Skeletal muscle tissue (tissue), 4 donors: ENCODE measurements around the gene SCEL. TPM values are rescaled to one million over a fixed set of nuclear protein-coding genes. Genes with fewer than 3 reads are reported as not detected.

ENCODE experiments used
- H3K27ac ChIP-seq: one replicate; pipeline ENCODE4 v1.7.0; 2013; ENCODE audit warnings: mild to moderate bottlenecking, low read depth, low read length, inconsistent platforms
- H3K27me3 ChIP-seq, 3 donors: one replicate each; pipeline ENCODE4 v1.7.0; 2013; ENCODE audit warnings: low read length in 3 of 3; ENCODE audit not compliant: control insufficient read depth in 3 of 3, insufficient read depth in 3 of 3
- H3K36me3 ChIP-seq, 3 donors: one replicate each; pipeline ENCODE4 v1.7.0; 2013; ENCODE audit warnings: low read length in 3 of 3; ENCODE audit not compliant: control insufficient read depth in 3 of 3, insufficient read depth in 3 of 3
- H3K4me1 ChIP-seq, 3 donors: one replicate each; pipeline ENCODE4 v1.7.0; 2013; ENCODE audit warnings: low read length in 3 of 3, mild to moderate bottlenecking in 3 of 3; ENCODE audit not compliant: control insufficient read depth in 3 of 3, insufficient read depth in 3 of 3
- H3K4me3 ChIP-seq, 3 donors: one replicate each; pipeline ENCODE4 v1.7.0; 2013; ENCODE audit warnings: low read length in 3 of 3
- H3K9ac ChIP-seq, 3 donors: one replicate each; pipeline ENCODE4 v1.7.0; 2013; ENCODE audit warnings: low read length in 3 of 3, mild to moderate bottlenecking in 3 of 3, moderate library complexity in 2 of 3, low read depth in 1 of 3
- H3K9me3 ChIP-seq, 3 donors: one replicate each; pipeline ENCODE4 v1.7.0; 2013; ENCODE audit warnings: low read length in 3 of 3; ENCODE audit not compliant: control insufficient read depth in 3 of 3
- total RNA-seq: library from RNA; depleted of rRNA; stranded (reverse); fragments of >200 nt; gene quantifications from one replicate; pipeline ENCODE4 v1.2.3, GENCODE V29; 2014
- donor health status: Osteomylitis.

The SCEL gene
- total RNA-seq, 1 donor from 2014 or later = not detected

DNA sequence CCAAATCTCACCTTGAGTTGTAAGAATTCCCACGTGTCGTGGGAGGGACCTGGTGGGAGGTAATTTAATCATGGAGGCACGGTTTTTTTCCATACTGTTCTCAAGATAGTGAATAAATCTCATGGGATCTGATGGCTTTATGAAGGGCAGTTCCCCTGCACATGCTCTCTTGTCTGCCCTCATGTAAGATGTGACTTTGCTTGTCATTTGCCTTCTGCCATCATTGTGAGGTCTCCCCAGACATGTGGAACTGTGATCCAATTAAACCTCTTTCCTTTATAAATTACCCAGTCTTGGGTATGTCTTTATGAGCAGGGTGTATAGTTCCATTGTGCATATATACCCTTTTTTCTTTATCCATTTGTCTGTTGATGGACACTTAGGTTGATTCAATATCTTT, 13.1 kb downstream of the SCEL start:
- no peaks in the 10 kb centered on the region for H3K36me3 ChIP-seq
- no peaks in the 10 kb centered on the region for H3K27me3 ChIP-seq
- H3K4me1 ChIP-seq = peaks cover 0 to 5% (median 0%) of the 10 kb centered on the region in 3 donors
- no peak overlapping the region for H3K27ac ChIP-seq
- H3K4me3 ChIP-seq = no peak overlapping the region
- no peak overlapping the region for H3K9ac ChIP-seq
- no peaks in the 10 kb centered on the region for H3K9me3 ChIP-seq

DNA sequence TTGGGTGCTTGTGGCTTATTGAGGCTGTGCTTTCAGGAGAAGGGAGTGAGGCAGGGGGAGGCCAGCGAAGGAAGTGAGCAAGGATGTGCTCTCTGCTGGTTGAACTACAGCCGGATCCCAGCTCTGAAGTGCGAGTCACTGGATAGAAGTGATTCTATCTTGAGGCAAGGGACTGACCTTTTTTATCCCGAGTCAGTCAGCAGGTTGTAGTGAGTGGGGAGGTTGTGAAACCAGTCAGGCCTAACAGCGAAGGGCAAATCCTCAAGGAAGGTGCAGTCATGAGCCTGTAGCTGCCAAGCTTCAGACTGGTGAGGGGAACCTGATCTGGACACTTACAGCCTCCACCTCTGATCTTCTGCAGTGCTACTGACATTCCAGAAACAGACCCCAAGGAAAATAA, 18.6 kb downstream of the SCEL start:
- Histone ChIP-seq H3K4me1 (no peaks in the 10 kb centered on the region), H3K36me3 (no peaks in the 10 kb centered on the region), H3K27me3 (no peaks in the 10 kb centered on the region), H3K4me3 (no peak overlapping the region), H3K9ac (no peak overlapping the region), H3K27ac (no peak overlapping the region), H3K9me3 (no peaks in the 10 kb centered on the region)

GRCh38 chr13:77555246-77555645, 19.7 kb downstream of the SCEL start:
- no peak overlapping the region for H3K4me3 ChIP-seq
- no peaks in the 10 kb centered on the region for H3K27me3 ChIP-seq
- H3K27ac ChIP-seq = no peak overlapping the region
- H3K9ac ChIP-seq = no peak overlapping the region
- no peaks in the 10 kb centered on the region for H3K4me1 ChIP-seq
- H3K9me3 ChIP-seq = no peaks in the 10 kb centered on the region
- H3K36me3 ChIP-seq = no peaks in the 10 kb centered on the region

- no peaks in the 10 kb centered on the region for H3K36me3 ChIP-seq
- no peaks in the 10 kb centered on the region for H3K9me3 ChIP-seq
- no peaks in the 10 kb centered on the region for H3K4me1 ChIP-seq
- H3K27ac ChIP-seq = no peak overlapping the region
- no peaks in the 10 kb centered on the region for H3K27me3 ChIP-seq
- H3K9ac ChIP-seq = no peak overlapping the region
- H3K4me3 ChIP-seq = no peak overlapping the region
Measured at GRCh38 chr13:77558016-77558415, 22.5 kb downstream of the SCEL start.

GRCh38 chr13:77563111-77563510, 27.6 kb downstream of the SCEL start:
- H3K4me3 ChIP-seq = no peak overlapping the region
- no peaks in the 10 kb centered on the region for H3K36me3 ChIP-seq
- H3K9me3 ChIP-seq = no peaks in the 10 kb centered on the region
- H3K27ac ChIP-seq = no peak overlapping the region
- no peaks in the 10 kb centered on the region for H3K27me3 ChIP-seq
- H3K4me1 ChIP-seq = no peaks in the 10 kb centered on the region
- H3K9ac ChIP-seq = no peak overlapping the region

DNA sequence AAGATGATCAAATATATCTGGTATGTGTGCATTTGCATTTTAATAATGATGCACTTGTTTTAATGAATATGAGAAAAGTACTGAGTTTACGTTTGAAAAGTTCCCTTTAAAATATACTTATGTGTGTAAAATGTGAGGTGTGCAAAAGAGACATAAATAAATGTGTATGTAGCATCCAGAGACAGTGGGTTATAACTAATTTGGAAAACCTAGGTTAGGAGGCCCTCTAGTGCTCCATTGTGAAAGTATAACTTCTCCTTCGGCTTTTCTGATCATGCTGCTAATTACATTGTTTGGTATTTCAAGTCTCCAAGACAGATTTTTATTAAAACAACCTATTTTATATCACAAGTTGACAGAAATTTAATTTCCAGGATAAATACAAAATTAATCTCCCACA, 30.1 kb downstream of the SCEL start:
- Histone ChIP-seq H3K4me1 (no peaks in the 10 kb centered on the region), H3K9me3 (no peaks in the 10 kb centered on the region), H3K9ac (no peak overlapping the region), H3K4me3 (no peak overlapping the region), H3K27me3 (no peaks in the 10 kb centered on the region), H3K27ac (no peak overlapping the region), H3K36me3 (no peaks in the 10 kb centered on the region)

DNA sequence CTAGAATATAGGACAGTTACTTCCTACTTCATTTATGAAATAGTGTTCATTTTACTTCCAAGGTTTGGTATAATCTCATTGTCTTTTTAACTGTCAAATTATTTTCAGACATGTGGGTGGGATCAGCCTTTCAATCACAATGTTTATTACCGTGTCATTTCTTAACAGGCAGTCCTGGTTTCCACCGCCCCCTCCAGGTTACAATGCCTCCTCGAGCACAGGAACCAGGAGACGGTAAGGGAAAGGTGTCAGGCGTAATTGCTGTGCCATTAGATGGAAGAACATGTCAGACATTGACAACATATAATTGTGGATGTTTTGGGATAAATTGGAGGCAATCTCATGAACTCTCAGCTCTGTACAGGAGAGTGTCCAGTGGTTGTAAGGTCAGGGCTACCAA, 36.5 kb downstream of the SCEL start:
- Histone ChIP-seq H3K4me3 (no peak overlapping the region), H3K9me3 (no peaks in the 10 kb centered on the region), H3K9ac (no peak overlapping the region), H3K36me3 (no peaks in the 10 kb centered on the region), H3K4me1 (no peaks in the 10 kb centered on the region), H3K27ac (no peak overlapping the region), H3K27me3 (peaks cover 0 to 4% (median 0%) of the 10 kb centered on the region in 3 donors)

DNA sequence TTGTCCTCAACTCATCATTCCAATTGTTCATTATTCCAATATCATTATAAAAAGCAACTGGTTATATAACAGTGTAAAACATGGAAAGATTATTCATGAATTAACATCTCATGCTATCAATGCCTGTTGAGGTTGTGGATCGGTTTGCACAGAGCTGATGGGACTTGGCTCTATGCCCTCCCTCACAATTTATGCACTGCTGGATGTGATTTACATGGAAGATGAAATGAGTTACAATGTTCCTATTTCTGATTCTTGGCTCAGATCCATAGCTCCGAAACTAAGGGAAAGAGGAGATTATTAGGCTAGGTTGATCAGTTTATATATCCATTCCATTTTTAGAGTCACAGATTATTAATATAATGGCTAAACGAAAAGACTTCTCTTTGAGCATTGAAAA, 38.6 kb downstream of the SCEL start:
- Histone ChIP-seq H3K36me3 (no peaks in the 10 kb centered on the region), H3K27me3 (peaks cover 0 to 4% (median 2%) of the 10 kb centered on the region in 3 donors), H3K4me1 (no peaks in the 10 kb centered on the region), H3K9ac (no peak overlapping the region), H3K9me3 (no peaks in the 10 kb centered on the region), H3K27ac (no peak overlapping the region), H3K4me3 (no peak overlapping the region)

DNA sequence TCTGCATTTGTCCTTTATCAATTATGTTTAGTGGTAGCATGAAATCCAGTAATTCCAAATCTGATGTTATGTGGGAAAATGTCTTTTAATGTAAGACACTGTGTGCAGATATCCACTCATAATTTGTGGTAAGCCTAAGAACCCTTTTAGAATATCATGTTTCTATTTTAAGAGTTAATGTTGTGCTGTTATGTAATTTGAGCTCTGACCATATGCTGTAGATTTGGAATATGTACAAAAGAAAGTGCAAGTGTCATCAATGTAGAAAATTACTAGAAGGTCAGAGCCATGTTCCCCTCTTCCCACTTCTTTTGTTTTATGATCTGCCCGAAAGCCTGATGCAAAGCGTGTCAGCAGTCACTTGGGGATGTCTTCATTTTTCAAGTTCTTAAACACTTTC, 44.5 kb downstream of the SCEL start:
- Histone ChIP-seq H3K36me3 (no peaks in the 10 kb centered on the region), H3K4me3 (no peak overlapping the region), H3K9ac (no peak overlapping the region), H3K27ac (no peak overlapping the region), H3K9me3 (no peaks in the 10 kb centered on the region), H3K27me3 (peaks cover 0 to 2% (median 0%) of the 10 kb centered on the region in 3 donors), H3K4me1 (peaks cover 0 to 3% (median 2%) of the 10 kb centered on the region in 3 donors)

DNA sequence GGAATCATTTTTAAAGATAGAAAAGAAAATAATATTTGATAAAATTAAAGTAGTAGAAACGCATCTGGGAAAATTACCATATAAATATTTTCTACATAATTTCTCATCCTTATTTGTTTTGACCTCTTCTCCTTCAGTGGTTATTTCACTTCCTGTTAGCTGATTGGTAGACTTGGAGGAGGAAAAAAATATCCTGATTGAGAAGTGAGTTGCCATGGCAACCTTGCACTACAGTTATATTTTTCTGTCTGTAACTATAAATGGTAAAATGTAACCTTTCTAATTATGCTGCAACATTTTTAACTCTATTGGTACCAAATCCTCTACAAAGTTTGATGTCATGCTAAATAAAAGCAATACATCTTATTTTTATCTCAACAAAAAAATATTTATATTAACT, 45.2 kb downstream of the SCEL start:
- Histone ChIP-seq H3K4me1 (peaks cover 0 to 3% (median 2%) of the 10 kb centered on the region in 3 donors), H3K27ac (no peak overlapping the region), H3K9ac (no peak overlapping the region), H3K9me3 (no peaks in the 10 kb centered on the region), H3K36me3 (no peaks in the 10 kb centered on the region), H3K4me3 (no peak overlapping the region), H3K27me3 (peaks cover 0 to 2% (median 0%) of the 10 kb centered on the region in 3 donors)

- Histone ChIP-seq H3K27me3 (no peaks in the 10 kb centered on the region), H3K9me3 (no peaks in the 10 kb centered on the region), H3K27ac (no peak overlapping the region), H3K36me3 (no peaks in the 10 kb centered on the region), H3K4me1 (peaks cover 0 to 3% (median 2%) of the 10 kb centered on the region in 3 donors), H3K9ac (no peak overlapping the region), H3K4me3 (no peak overlapping the region)
Measured at GRCh38 chr13:77583581-77583980, 48.1 kb downstream of the SCEL start.
